K562 (cell line): ENCODE results near the gene ZC3H7B. TPM values are rescaled to one million over a fixed set of nuclear protein-coding genes. Genes with fewer than 3 reads are reported as not detected.

Experiments
- AFF4 ChIP-seq: sonication (generic); formaldehyde crosslinking; IDR thresholded peaks from 2 replicates; pipeline ENCODE4 v1.8.0; 2023; ENCODE audit warnings: mild to moderate bottlenecking, missing genetic modification reagents
- BCOR ChIP-seq: fragments of 450-650 bp; IDR thresholded peaks from 2 replicates; pipeline ENCODE4 v1.6.1; 2016
- CXXC5 ChIP-seq: fragments of 250-450 bp; sonication (Bioruptor Pico); IDR thresholded peaks from 2 replicates; pipeline ENCODE4 v1.8.0; 2022; ENCODE audit warnings: inconsistent platforms, mild to moderate bottlenecking, moderate library complexity
- EP400 ChIP-seq: fragments of 450-650 bp; IDR thresholded peaks from 2 replicates; pipeline ENCODE4 v1.6.1; 2017; ENCODE audit warnings: antibody characterized with exemption, mild to moderate bottlenecking, moderate library complexity
- FIP1L1 ChIP-seq: fragments of 200-400 bp; formaldehyde crosslinking; IDR thresholded peaks from 2 replicates; pipeline ENCODE4 v1.6.1; 2018; ENCODE audit warnings: mild to moderate bottlenecking, low read depth, low read length; ENCODE audit not compliant: poor library complexity, severe bottlenecking
- KDM5B ChIP-seq: fragments of 200-600 bp; sonication (generic); IDR thresholded peaks from 2 replicates; pipeline ENCODE4 v1.6.1; 2012; ENCODE audit warnings: low read depth, mild to moderate bottlenecking, moderate library complexity, low read length, control low read depth, inconsistent platforms; ENCODE audit not compliant: insufficient replicate concordance
- KLF13 ChIP-seq: fragments of 450-650 bp; IDR thresholded peaks from 2 replicates; pipeline ENCODE4 v1.6.1; 2016; ENCODE audit warnings: missing genetic modification characterization, low read depth, mild to moderate bottlenecking, missing compliant biosample characterization, moderate library complexity, borderline replicate concordance
- KLF6 ChIP-seq: fragments of 250-450 bp; sonication (Bioruptor Pico); IDR thresholded peaks from 2 replicates; pipeline ENCODE4 v1.4.0; 2020; ENCODE audit warnings: mild to moderate bottlenecking, moderate library complexity, borderline replicate concordance
- NR2C1 ChIP-seq, 2 experiments: fragments of 450-650 bp; IDR thresholded peaks; 2 replicates each; pipeline ENCODE4 v1.6.1; 2017; ENCODE audit warnings: mild to moderate bottlenecking in 2 of 2, antibody characterized with exemption in 1 of 2, inconsistent platforms in 1 of 2, missing compliant biosample characterization in 1 of 2, missing genetic modification characterization in 1 of 2
- RB1 ChIP-seq: fragments of 450-650 bp; IDR thresholded peaks from 2 replicates; pipeline ENCODE4 v1.6.1; 2017; ENCODE audit warnings: low read depth, mild to moderate bottlenecking
- SNIP1 ChIP-seq: fragments of 450-650 bp; IDR thresholded peaks from 2 replicates; pipeline ENCODE4 v1.7.1; 2017; ENCODE audit warnings: low read depth, mild to moderate bottlenecking
- SUPT5H ChIP-seq: fragments of 450-650 bp; IDR thresholded peaks from 2 replicates; pipeline ENCODE4 v1.6.1; 2016
- ZBTB33 ChIP-seq: sonication (generic); formaldehyde crosslinking; IDR thresholded peaks from 2 replicates; pipeline ENCODE4 v1.8.1; 2023; ENCODE audit warnings: mild to moderate bottlenecking, missing genetic modification reagents
- ZNF197 ChIP-seq: fragments of 200-800 bp; sonication (Bioruptor generic); IDR thresholded peaks from 2 replicates; pipeline ENCODE4 v1.6.1; 2016; ENCODE audit warnings: low read depth, missing genetic modification characterization, missing compliant biosample characterization
- ZNF263 ChIP-seq: sonication (generic); formaldehyde crosslinking; IDR thresholded peaks from 2 replicates; pipeline ENCODE4 v1.8.0; 2022; ENCODE audit warnings: mild to moderate bottlenecking, missing genetic modification reagents, borderline replicate concordance
- ZNF766 ChIP-seq: fragments of 200-800 bp; sonication (Bioruptor generic); conservative IDR thresholded peaks from 2 replicates; pipeline ENCODE4 v1.6.1; 2016; ENCODE audit warnings: missing genetic modification characterization, missing compliant biosample characterization
- polyA plus RNA-seq, 8 experiments: library from polyadenylated mRNA; depleted of rRNA in 4 of 8; stranded (reverse) in 5 of 8; unstranded in 3 of 8; fragments of >200 nt; fragmentation: Nextera tagmentation in 2 of 8; fragmentation: Illumina TruSeq in 1 of 8; extraction: Ambion mirVana in 2 of 8; extraction: Trizol in 1 of 8; gene quantifications; 2 replicates each; pipeline versions ENCODE4 v1.2.1 to v1.2.3, GENCODE V29; 2011 to 2014; ENCODE audit warnings: inconsistent platforms in 1 of 8, missing spikeins in 1 of 8
- total RNA-seq, 7 experiments: library from RNA; depleted of rRNA in 6 of 7; stranded (reverse); fragments of >200 nt in 6 of 7; fragmentation: Illumina TruSeq in 2 of 7; extraction: Trizol in 2 of 7; gene quantifications; 2 replicates each; pipeline versions ENCODE4 v1.2.1 to v1.2.3, GENCODE V29; 2011 to 2021; ENCODE audit warnings: low replicate concordance in 1 of 7
- TF ChIP-seq, protein P1 (sequence below): fragments of 450-650 bp; IDR thresholded peaks from 2 replicates; pipeline ENCODE4 v1.6.1; 2014; ENCODE audit warnings: low read depth, mild to moderate bottlenecking, moderate library complexity, borderline replicate concordance
- TF ChIP-seq, protein P2 (sequence below): sonication (generic); formaldehyde crosslinking; IDR thresholded peaks from 2 replicates; pipeline ENCODE4 v1.8.0; 2022; ENCODE audit warnings: mild to moderate bottlenecking, missing genetic modification reagents

ZC3H7B gene
- total and polyA plus RNA-seq, 9 of the 15 experiments (the other 6 are each of a cell fraction or from before 2014, with no cell fraction given), result 0.07 to 49.8 (median 26.8) TPM

- TF ChIP-seq NR2C1 (IDR thresholded peaks at IDR 0.05) (peak; percentile 89), NR2C1 (tag; IDR thresholded peaks at IDR 0.05) (peak; percentile 95), SUPT5H (peak; percentile 69), ZNF766 (peak; percentile 92), BCOR (0 out of 2 replicates have a peak, but pooled peaks have one; percentile 41), ZNF263 (CRISPR knock-in tag) (peak; percentile 86), ZBTB33 (CRISPR knock-in tag) (no peak), KDM5B (peak; percentile 47), EP400 (peak; percentile 99), CXXC5 (CRISPR knock-in tag) (peak; percentile 97), AFF4 (CRISPR knock-in tag) (0 out of 2 replicates have a peak, but pooled peaks have one; percentile 0), FIP1L1 (peak; percentile 62), KLF6 (CRISPR knock-in tag) (0 out of 2 replicates have a peak, but pooled peaks have one; percentile 16), RB1 (peak; percentile 26; the same call in 1 of the 2 replicates), KLF13 (tag) (peak; percentile 63; the same call in 1 of the 2 replicates), SNIP1 (no peak), ZNF197 (CRISPR knock-in tag) (peak; percentile 89)
- TF ChIP-seq, protein P1, sequence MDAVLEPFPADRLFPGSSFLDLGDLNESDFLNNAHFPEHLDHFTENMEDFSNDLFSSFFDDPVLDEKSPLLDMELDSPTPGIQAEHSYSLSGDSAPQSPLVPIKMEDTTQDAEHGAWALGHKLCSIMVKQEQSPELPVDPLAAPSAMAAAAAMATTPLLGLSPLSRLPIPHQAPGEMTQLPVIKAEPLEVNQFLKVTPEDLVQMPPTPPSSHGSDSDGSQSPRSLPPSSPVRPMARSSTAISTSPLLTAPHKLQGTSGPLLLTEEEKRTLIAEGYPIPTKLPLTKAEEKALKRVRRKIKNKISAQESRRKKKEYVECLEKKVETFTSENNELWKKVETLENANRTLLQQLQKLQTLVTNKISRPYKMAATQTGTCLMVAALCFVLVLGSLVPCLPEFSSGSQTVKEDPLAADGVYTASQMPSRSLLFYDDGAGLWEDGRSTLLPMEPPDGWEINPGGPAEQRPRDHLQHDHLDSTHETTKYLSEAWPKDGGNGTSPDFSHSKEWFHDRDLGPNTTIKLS, result peak; percentile 91
- TF ChIP-seq, protein P2, sequence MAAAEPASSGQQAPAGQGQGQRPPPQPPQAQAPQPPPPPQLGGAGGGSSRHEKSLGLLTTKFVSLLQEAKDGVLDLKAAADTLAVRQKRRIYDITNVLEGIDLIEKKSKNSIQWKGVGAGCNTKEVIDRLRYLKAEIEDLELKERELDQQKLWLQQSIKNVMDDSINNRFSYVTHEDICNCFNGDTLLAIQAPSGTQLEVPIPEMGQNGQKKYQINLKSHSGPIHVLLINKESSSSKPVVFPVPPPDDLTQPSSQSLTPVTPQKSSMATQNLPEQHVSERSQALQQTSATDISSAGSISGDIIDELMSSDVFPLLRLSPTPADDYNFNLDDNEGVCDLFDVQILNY (CRISPR knock-in tag), result 0 out of 2 replicates have a peak, but pooled peaks have one; percentile 60
Measured at GRCh38 chr22:41285820-41286638, 15.3 kb upstream of the ZC3H7B start, which contains the start of gene RANGAP1 (continued).
